ENCODE data around the gene MFSD11.
A peak's percentile ranks its signal among the peaks of the same experiment; 100 is the strongest.

DNA sequence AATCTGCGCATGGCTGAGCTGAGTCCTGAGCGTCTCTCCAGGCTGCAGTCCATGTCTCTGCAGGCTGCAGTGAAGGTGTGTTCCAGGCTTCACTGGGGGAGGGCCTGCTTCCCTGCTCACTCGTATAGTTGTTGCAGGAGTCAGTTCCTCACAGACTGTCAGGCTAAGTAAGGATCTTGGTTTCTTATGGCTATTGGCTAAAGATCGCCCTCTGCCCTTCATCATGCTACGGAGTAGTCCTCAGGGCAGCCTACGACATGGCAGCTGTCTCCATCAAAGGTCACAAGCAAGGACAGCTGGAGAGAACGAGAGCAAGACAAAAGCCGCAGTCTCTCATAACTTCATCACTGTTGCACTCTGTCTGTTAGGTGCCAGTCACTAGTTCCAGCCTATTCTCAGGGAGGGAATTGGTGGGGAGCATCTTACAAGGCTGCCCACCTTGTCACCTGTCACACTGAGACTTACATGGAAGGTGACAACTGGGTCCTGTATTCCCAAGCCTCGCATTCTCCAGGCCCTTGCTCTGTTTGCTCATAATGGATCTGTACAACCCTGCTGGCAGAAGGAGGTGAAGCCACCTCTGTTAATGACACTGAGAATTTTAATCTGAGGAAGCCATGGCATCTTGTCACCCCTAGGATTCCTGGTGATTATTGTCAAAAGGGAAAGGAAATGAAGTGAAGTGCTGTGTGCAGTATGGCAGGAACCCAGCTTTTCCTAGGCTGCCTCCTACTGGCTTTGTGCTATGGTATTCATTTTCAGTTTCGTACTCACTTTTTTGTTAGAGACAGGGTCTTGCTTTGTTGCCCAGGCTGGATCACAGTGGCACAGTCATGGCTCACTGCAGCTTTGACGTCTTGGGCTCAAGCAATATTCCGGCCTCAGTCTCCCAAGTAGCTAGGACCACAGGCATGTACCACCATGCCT, 43.4 kb downstream of the MFSD11 start:
- TF ChIP-seq CTCF (conservative IDR thresholded peaks at IDR 0.05; ENCODE audit: low read length) (peak; percentile 65; the same call in 1 of the 2 replicates), EZH2phosphoT487 (IDR thresholded peaks at IDR 0.05; ENCODE audit: borderline replicate concordance, low read depth, low read length) (no peak)
